ENCODE results near the gene PIGA. TPM values are rescaled to one million over a fixed set of nuclear protein-coding genes. Genes with fewer than 3 reads are reported as not detected.

The PIGA gene, protein sequence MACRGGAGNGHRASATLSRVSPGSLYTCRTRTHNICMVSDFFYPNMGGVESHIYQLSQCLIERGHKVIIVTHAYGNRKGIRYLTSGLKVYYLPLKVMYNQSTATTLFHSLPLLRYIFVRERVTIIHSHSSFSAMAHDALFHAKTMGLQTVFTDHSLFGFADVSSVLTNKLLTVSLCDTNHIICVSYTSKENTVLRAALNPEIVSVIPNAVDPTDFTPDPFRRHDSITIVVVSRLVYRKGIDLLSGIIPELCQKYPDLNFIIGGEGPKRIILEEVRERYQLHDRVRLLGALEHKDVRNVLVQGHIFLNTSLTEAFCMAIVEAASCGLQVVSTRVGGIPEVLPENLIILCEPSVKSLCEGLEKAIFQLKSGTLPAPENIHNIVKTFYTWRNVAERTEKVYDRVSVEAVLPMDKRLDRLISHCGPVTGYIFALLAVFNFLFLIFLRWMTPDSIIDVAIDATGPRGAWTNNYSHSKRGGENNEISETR
- total RNA-seq, result 3.9 and 5.0 TPM in 2 replicates

DNA sequence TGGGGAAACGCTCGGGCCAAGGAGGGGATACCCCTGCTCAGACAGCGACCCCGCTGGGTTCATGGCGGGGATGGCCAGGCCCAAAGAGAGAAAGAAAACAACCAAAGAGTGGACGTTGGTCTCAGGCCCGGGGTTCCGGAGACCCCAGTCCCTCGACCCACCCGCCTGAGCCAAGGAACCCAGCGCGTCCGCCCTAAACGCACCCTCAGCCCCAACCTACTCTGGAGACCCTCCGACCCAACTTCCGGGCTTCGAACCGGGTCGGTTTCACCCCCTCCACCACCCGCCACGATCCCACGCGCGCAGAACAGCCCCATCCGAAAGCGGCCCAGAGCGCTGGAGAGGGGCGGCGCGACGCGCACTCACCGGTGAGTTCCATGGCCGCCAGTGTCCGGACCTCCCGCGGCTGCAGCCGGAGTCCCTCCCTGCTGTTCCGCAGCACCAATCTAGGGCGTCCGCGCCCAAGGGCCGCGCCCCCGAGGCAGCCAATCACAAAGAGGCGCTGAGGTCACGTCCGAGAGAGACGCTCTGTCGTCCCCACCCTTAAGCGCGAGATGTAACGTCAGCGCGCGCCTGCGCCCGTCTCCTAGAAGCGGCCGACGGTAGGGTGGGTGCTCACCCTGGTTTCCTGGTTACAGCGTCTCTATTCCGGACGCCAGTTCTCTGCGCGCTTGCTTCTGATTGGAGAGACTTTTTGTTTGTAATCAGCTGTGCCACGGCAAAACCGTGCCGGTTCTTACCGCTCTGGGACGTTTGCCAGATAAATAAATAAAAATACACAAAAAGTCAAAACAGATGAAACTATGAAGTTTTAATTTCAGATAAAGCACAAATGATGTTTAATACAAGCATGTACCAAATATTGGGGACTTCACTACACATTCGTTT lies at the start of gene PIGA:
TSS of gene PIGA (minus strand) at position 389 of the 888 bp plus-strand sequence. CDS start 3,593 bp downstream, outside the sequence.

DNA sequence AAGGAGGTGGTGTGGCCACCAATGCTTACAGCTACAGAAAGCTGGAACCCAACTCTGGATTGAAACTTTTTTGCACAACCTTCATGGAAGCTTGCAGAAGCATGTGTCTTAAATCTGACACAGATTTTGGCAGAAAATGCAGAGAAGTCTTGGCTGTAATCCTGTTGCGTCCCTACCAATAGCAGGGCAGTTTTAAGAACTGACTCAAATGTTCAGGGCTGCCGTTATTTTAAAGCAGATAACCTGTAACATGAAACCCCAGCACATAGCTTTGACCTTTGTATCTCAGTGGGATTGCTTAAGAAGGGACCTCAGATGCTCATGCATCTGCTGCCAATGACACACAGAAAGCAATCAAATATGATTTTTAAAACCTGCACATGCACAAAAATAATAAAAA lies 49.0 kb upstream of the PIGA start, which contains the start of gene VEGFD:
TSS of gene VEGFD (minus strand) at position 110 of the 400 bp plus-strand sequence. CDS start 467 bp downstream, outside the sequence.

GRCh38 chrX:15315509-15315908 lies 19.8 kb downstream of the PIGA start, which contains the start of gene ASB11:
TSS of gene ASB11 (minus strand) at chrX:15315640. CDS start at chrX:15315605, 35 bp downstream.

DNA sequence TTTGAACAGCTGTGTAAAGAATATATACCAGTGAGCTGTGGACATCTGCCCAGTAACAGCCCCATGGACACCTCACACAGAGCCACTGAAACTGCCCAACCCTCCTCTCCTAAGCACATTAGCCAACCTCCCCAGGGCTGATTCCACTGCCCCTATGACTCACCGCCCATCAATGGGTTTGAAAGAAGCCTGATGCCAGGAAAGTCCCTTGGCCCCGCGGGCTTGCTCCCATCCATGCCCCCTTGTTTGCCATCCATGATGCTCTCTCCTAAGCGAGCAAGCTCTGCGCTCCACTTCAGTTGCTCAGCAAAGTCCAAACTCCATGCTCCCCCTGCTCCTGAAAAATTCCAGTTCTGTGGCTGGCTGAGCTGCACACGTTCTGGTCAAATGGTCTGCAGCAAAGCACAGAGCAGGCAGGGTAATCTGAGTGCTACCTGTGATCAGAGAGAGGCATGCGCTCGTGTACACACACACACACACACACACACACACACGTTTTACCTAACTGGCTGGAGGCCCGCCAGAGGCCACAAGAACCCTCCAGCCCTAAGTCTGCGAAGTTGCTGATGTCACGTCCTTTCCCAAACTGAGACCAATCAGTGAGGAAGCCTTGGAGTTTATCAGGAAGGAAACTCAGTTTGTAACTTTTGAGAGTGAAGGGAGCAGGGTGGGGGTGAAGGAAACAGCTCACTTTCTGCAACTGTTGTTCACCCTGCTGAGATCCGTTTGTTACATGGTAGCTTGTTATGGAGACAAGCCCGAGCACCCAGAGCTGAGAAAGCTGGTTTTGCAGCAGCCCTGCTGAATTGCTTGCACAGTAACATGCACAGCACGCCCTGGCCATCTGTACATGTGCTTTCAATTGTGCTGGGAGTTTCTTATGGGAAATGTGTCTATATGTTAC lies 65.5 kb downstream of the PIGA start, which contains the start of gene ASB9:
TSS of gene ASB9 (minus strand) at position 466 of the 904 bp plus-strand sequence. CDS start at position 257, 209 bp downstream.

Other genes with a start within 250 kb of the PIGA start
- gene ASB9, start 65.4 kb downstream of the PIGA start, total RNA-seq, result 0.17 and 0.23 TPM in 2 replicates
- gene ASB11, start 19.9 kb downstream of the PIGA start, total RNA-seq, result not detected in 2 replicates
- 0.58 and 6.6 TPM in 2 replicates for gene VEGFD, start 48.9 kb upstream of the PIGA start, total RNA-seq
- 24.7 and 30.8 TPM in 2 replicates for gene PIR, start 157.8 kb upstream of the PIGA start, total RNA-seq
- gene BMX, start 165.3 kb upstream of the PIGA start, total RNA-seq, result not detected in 2 replicates